AG04450 (cell line): ENCODE measurements around the gene CIT. TPM values are rescaled to one million over a fixed set of nuclear protein-coding genes. Genes with fewer than 3 reads are reported as not detected.
A peak's percentile ranks its signal among the peaks of the same experiment; 100 is the strongest.

Experiments used
- CTCF ChIA-PET: fragments of 300-600, 350-600 bp; formaldehyde crosslinking; extraction: SDS; loops from one replicate; lab custom pipeline; 2022; ENCODE audit warnings: antibody characterized with exemption, inconsistent platforms; lab: Charles Lee
- POLR2A ChIA-PET: fragments of 350-600 bp; formaldehyde crosslinking; extraction: SDS; loops from one replicate; lab custom pipeline; 2021; ENCODE audit warnings: antibody characterized with exemption, inconsistent platforms; lab: Yijun Ruan, JAX
- DNase-seq: peaks from one replicate; pipeline ENCODE4 v3.0.0-alpha.2; 2011; ENCODE audit warnings: low read depth, low spot score
- H3K27ac ChIP-seq: one replicate; pipeline ENCODE4 v1.5.1; 2012; ENCODE audit warnings: low read depth, low read length, control low read depth
- H3K27me3 ChIP-seq: one replicate; pipeline ENCODE4 v1.6.0; 2012; ENCODE audit warnings: low read length; ENCODE audit not compliant: control insufficient read depth, insufficient read depth
- H3K4me3 ChIP-seq: 2 replicates; pipeline ENCODE4 v1.5.1; 2011; ENCODE audit warnings: mild to moderate bottlenecking, low read depth, low read length, control low read depth
- H3K9me3 ChIP-seq: 2 replicates; pipeline ENCODE4 v1.5.1; 2012; ENCODE audit warnings: low read length; ENCODE audit not compliant: control insufficient read depth, insufficient read depth
- CTCF ChIP-seq: IDR thresholded peaks from 2 replicates; pipeline ENCODE4 v1.5.1; 2011; ENCODE audit warnings: low read depth, low read length, control low read depth, inconsistent platforms
- polyA plus RNA-seq: library from polyadenylated mRNA; depleted of rRNA; stranded (reverse); fragments of >200 nt; gene quantifications from 2 replicates; pipeline ENCODE4 v1.2.3, GENCODE V29; 2011

CIT gene
- polyA plus RNA-seq, 1 experiment: 6.0 TPM

- Histone ChIP-seq H3K27ac (no peak overlapping the region), H3K27me3 (no peaks in the 10 kb centered on the region), H3K4me3 (no peak overlapping the region), H3K9me3 (no peaks in the 10 kb centered on the region)
- ChIA-PET CTCF (interaction anchor here (0.7 to 0.8 kb wide), 2 partner anchors 10 to 66 kb away, joined by 4 read pairs; no protein-coding TSS in a partner anchor), POLR2A (no interaction called here)
- no peak for DNase-seq
- no peak for TF ChIP-seq CTCF
Measured at GRCh38 chr12:119704065-119704747, 172.9 kb downstream of the CIT start.

GRCh38 chr12:119700078-119700477, 177.0 kb downstream of the CIT start:
- no peak for TF ChIP-seq CTCF
- H3K27ac ChIP-seq: no peak overlapping the region
- CTCF ChIA-PET: no interaction called here
- no peak for DNase-seq
- H3K27me3 ChIP-seq: no peaks in the 10 kb centered on the region
- POLR2A ChIA-PET: no interaction called here
- no peak overlapping the region for H3K4me3 ChIP-seq
- H3K9me3 ChIP-seq: no peaks in the 10 kb centered on the region

DNA sequence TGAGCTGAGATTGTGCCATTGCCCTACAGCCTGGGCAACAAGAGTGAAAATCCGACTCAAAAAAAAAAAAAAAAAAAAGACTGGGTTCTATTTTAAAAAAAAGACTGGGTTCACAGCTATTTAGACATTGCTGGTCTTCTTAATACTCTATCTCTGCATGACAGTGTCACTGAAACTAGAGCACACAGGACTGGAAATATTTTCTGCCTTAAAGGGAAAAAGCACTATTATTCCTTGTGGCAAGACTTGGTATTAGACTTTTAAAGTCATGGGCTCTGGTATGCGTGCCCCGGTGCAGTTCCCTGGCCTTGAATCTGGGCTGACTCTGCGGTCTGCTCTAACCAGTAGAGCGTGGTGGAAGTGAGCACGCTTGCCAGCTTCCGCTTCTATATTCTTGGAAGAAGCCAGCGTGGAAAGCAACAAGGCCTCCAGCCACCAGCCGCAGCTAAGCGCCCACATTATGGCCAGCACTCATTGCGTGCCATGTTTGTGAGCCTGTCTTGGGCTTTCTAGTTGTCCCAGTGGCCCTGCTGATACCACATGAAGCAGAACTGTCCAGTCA, 177.8 kb downstream of the CIT start:
- no peak overlapping the region for H3K4me3 ChIP-seq
- ChIA-PET CTCF (interaction anchor here (0.5 kb wide), 1 partner anchor 1480 kb away, joined by 3 read pairs; no protein-coding TSS in a partner anchor), POLR2A (no interaction called here)
- no peak overlapping the region for H3K27ac ChIP-seq
- no peak for DNase-seq
- no peaks in the 10 kb centered on the region for H3K9me3 ChIP-seq
- no peaks in the 10 kb centered on the region for H3K27me3 ChIP-seq
- no peak for TF ChIP-seq CTCF

DNA sequence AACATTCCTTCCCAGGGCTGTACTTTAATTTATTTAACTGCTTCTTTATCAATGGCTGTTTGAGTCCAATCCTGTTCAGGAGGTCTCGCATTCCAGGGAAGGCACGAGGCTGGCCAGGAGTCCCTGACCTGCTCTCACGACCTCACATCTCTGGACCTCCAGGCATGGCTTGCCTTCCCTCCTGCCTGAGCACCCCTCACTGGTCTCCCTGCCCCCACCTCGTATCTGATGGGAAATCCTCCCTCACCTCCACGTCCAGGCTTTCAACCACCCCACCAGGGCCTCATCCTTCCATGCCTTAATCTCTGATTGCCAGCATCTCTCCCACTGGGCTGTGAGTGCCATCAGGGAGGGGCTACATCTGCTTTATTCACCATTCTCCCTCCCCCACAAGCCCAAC, 180.2 kb downstream of the CIT start:
- no peak for DNase-seq
- H3K27ac ChIP-seq: no peak overlapping the region
- no peak for TF ChIP-seq CTCF
- H3K9me3 ChIP-seq: no peaks in the 10 kb centered on the region
- CTCF ChIA-PET: no interaction called here
- no peaks in the 10 kb centered on the region for H3K27me3 ChIP-seq
- no peak overlapping the region for H3K4me3 ChIP-seq
- POLR2A ChIA-PET: no interaction called here

- DNase-seq: no peak
- ChIA-PET POLR2A (no interaction called here), CTCF (interaction anchor here (0.6 to 2.2 kb wide), 11 partner anchors 9 to 1385 kb away, joined by 3 to 20 read pairs (median 4); no protein-coding TSS in a partner anchor)
Measured at GRCh38 chr12:119695034-119695433, 182.1 kb downstream of the CIT start.

More at GRCh38 chr12:119695034-119695433, 182.1 kb downstream of the CIT start:
- Histone ChIP-seq H3K9me3 (no peaks in the 10 kb centered on the region; the same call in 1 of the 2 replicates), H3K4me3 (no peak overlapping the region), H3K27me3 (no peaks in the 10 kb centered on the region), H3K27ac (no peak overlapping the region)
- peak; percentile 66 for TF ChIP-seq CTCF
